ENCODE data around the gene COL20A1.
"Not testable (repeated sequence)": the region's sequence is repeated elsewhere in the genome, so short reads cannot be mapped to it uniquely, and the experiment has no call there.

Gene COL20A1

GRCh38 chr20:63339154-63340094 is 46.4 kb downstream of the COL20A1 start:
- not testable (repeated sequence) for DNase-seq

GRCh38 chr20:63340158-63340688 is 47.2 kb downstream of the COL20A1 start:
- DNase-seq: not testable (repeated sequence)

GRCh38 chr20:63342561-63343459 is 49.8 kb downstream of the COL20A1 start:
- DNase-seq: no peak

- DNase-seq: no peak
Observed at GRCh38 chr20:63343460-63344445, 50.8 kb downstream of the COL20A1 start.

GRCh38 chr20:63344616-63345327 is 51.8 kb downstream of the COL20A1 start:
- DNase-seq: no peak

GRCh38 chr20:63345328-63346100 is 52.5 kb downstream of the COL20A1 start:
- DNase-seq: no peak

GRCh38 chr20:63346131-63347080 is 53.4 kb downstream of the COL20A1 start:
- DNase-seq: no peak

- no peak for DNase-seq
Observed at GRCh38 chr20:63347081-63347741, 54.2 kb downstream of the COL20A1 start.

GRCh38 chr20:63347950-63348827 is 55.2 kb downstream of the COL20A1 start:
- no peak for DNase-seq

- DNase-seq: no peak
Observed at GRCh38 chr20:63348828-63349515, 56.0 kb downstream of the COL20A1 start.

GRCh38 chr20:63349516-63349895 is 56.5 kb downstream of the COL20A1 start:
- DNase-seq: no peak

GRCh38 chr20:63350196-63350595 is 57.2 kb downstream of the COL20A1 start:
- no peak for DNase-seq

- no peak for DNase-seq
Observed at GRCh38 chr20:63350597-63351325, 57.8 kb downstream of the COL20A1 start.

GRCh38 chr20:63351326-63351700 is 58.3 kb downstream of the COL20A1 start:
- no peak for DNase-seq

- no peak for DNase-seq
Observed at GRCh38 chr20:63351811-63352591, 59.0 kb downstream of the COL20A1 start.

GRCh38 chr20:63352811-63353221 is 59.8 kb downstream of the COL20A1 start:
- no peak for DNase-seq

Measured in NCI-H524 treated with DMSO at 0.1 percent for 48 hours (cell line).